Activated CD4-positive, alpha-beta memory T cell treated with anti-CD3 and anti-CD28 coated beads for 36 hours (primary cell): ENCODE data around the gene DNAJB2. TPM values are rescaled to one million over a fixed set of nuclear protein-coding genes. Genes with fewer than 3 reads are reported as not detected.

Experiments used
- CTCF ChIA-PET: fragments of 350-600 bp; sonication (Branson Sonifier 250); formaldehyde crosslinking; loops from one replicate; lab custom pipeline; 2021; ENCODE audit warnings: antibody characterized with exemption, inconsistent platforms; lab: Charles Lee
- POLR2A ChIA-PET: fragments of 350-600 bp; sonication (Branson Sonifier 250); formaldehyde crosslinking; loops from one replicate; lab custom pipeline; 2021; ENCODE audit warnings: antibody characterized with exemption; lab: Charles Lee
- DNase-seq: peaks from one replicate; pipeline ENCODE4 v3.0.0-alpha.2; 2020
- H3K27ac Mint-ChIP-seq: one replicate; pipeline ENCODE4 v1.8.0; 2021; ENCODE audit warnings: mixed read lengths
- H3K27me3 Mint-ChIP-seq: one replicate; pipeline ENCODE4 v1.8.0; 2021; ENCODE audit warnings: mixed read lengths
- H3K36me3 Mint-ChIP-seq: one replicate; pipeline ENCODE4 v1.8.0; 2021; ENCODE audit warnings: mixed read lengths
- H3K4me1 Mint-ChIP-seq: one replicate; pipeline ENCODE4 v1.8.0; 2021; ENCODE audit warnings: low read depth, mixed read lengths
- H3K4me3 Mint-ChIP-seq: one replicate; pipeline ENCODE4 v1.8.0; 2021; ENCODE audit warnings: mild to moderate bottlenecking, mixed read lengths
- H3K9me3 Mint-ChIP-seq: one replicate; pipeline ENCODE4 v1.8.0; 2021; ENCODE audit warnings: mixed read lengths
- intact Hi-C: fragments of 100-400 bp; cut with micrococcal nuclease; formaldehyde crosslinking; loops from one replicate; pipeline ENCODE4 v1.15.1; 2023
- total RNA-seq, 2 experiments: library from RNA; stranded (reverse); gene quantifications; one replicate each; pipeline ENCODE4 v1.2.3, GENCODE V29; 2021

DNAJB2 gene
- total RNA-seq, 2 experiments from 2014 or later = 37.3 to 39.1 TPM

GRCh38 chr2:219273937-219274336 lies 5.2 kb upstream of the DNAJB2 start:
- POLR2A ChIA-PET = no interaction called here

GRCh38 chr2:219274361-219274921 lies 4.7 kb upstream of the DNAJB2 start:
- intact Hi-C loops = no loop called here
- CTCF ChIA-PET = interaction anchor here (0.6 to 14.1 kb wide), 3 partner anchors 13 to 164 kb away, joined by 3 to 252 read pairs (median 5); no protein-coding TSS in a partner anchor
- H3K4me3 Mint-ChIP-seq = no peak overlapping the region
- H3K36me3 Mint-ChIP-seq = no peaks in the 10 kb centered on the region
- POLR2A ChIA-PET = no interaction called here
- no peaks in the 10 kb centered on the region for H3K27me3 Mint-ChIP-seq
- H3K4me1 Mint-ChIP-seq = peaks cover 19% of the 10 kb centered on the region
- H3K9me3 Mint-ChIP-seq = no peaks in the 10 kb centered on the region
- H3K27ac Mint-ChIP-seq = no peak overlapping the region
- DNase-seq = no peak

More at GRCh38 chr2:219273937-219274336, 5.2 kb upstream of the DNAJB2 start:
- H3K9me3 Mint-ChIP-seq = no peaks in the 10 kb centered on the region
- no peaks in the 10 kb centered on the region for H3K27me3 Mint-ChIP-seq
- H3K4me3 Mint-ChIP-seq = no peak overlapping the region
- intact Hi-C loops = no loop called here
- CTCF ChIA-PET = interaction anchor here (1.6 to 14.1 kb wide), 2 partner anchors 13 to 19 kb away, joined by 5 to 252 read pairs; no protein-coding TSS in a partner anchor
- H3K27ac Mint-ChIP-seq = no peak overlapping the region
- H3K36me3 Mint-ChIP-seq = no peaks in the 10 kb centered on the region
- no peak for DNase-seq
- peaks cover 19% of the 10 kb centered on the region for H3K4me1 Mint-ChIP-seq

GRCh38 chr2:219277703-219278654 lies 1.2 kb upstream of the DNAJB2 start:
- peaks cover 16% of the 10 kb centered on the region for H3K36me3 Mint-ChIP-seq
- H3K27me3 Mint-ChIP-seq = no peaks in the 10 kb centered on the region
- peak overlapping the region; percentile 95 for H3K27ac Mint-ChIP-seq
- H3K4me3 Mint-ChIP-seq = peak overlapping the region; percentile 70
- DNase-seq = peak; percentile 86
- intact Hi-C loops = loop anchor here (2.0 kb wide), 2 partner anchors 381 to 1007 kb away; partner anchors contain the start of genes AAMP and PNKD
- CTCF ChIA-PET = interaction anchor here (0.6 to 14.1 kb wide), 25 partner anchors 12 to 298 kb away, joined by 3 to 252 read pairs (median 5); partner anchors contain the start of genes ANKZF1, ATG9A, CNPPD1 and GLB1L
- H3K9me3 Mint-ChIP-seq = no peaks in the 10 kb centered on the region
- peaks cover 42% of the 10 kb centered on the region for H3K4me1 Mint-ChIP-seq
- POLR2A ChIA-PET = interaction anchor here (0.7 to 6.5 kb wide), 11 partner anchors 17 to 110 kb away, joined by 3 to 85 read pairs (median 10); partner anchors contain the start of genes ANKZF1, ATG9A, CNPPD1 and DNPEP

GRCh38 chr2:219278655-219279150 lies 463 bp upstream of the DNAJB2 start:
- H3K9me3 Mint-ChIP-seq = no peaks in the 10 kb centered on the region
- POLR2A ChIA-PET = interaction anchor here (1.0 to 6.5 kb wide), 10 partner anchors 16 to 109 kb away, joined by 3 to 85 read pairs (median 11); partner anchors contain the start of genes ANKZF1, ATG9A, CNPPD1 and DNPEP
- peaks cover 21% of the 10 kb centered on the region for H3K36me3 Mint-ChIP-seq
- intact Hi-C loops = loop anchor here (1.0 to 2.0 kb wide), 13 partner anchors 17 to 1008 kb away; partner anchors contain the start of genes AAMP, ABCB6, ANKZF1 and ATG9A
- H3K27me3 Mint-ChIP-seq = no peaks in the 10 kb centered on the region
- DNase-seq = no peak
- peak overlapping the region; percentile 70 for H3K4me3 Mint-ChIP-seq
- H3K4me1 Mint-ChIP-seq = peaks cover 43% of the 10 kb centered on the region
- CTCF ChIA-PET = interaction anchor here (0.6 to 14.1 kb wide), 23 partner anchors 9 to 299 kb away, joined by 3 to 252 read pairs (median 5); partner anchors contain the start of genes ANKZF1, ATG9A, CNPPD1 and DNPEP
- peak overlapping the region; percentile 95 for H3K27ac Mint-ChIP-seq

GRCh38 chr2:219279916-219280516 lies 850 bp downstream of the DNAJB2 start:
- Mint-ChIP-seq H3K36me3 (peaks cover 24% of the 10 kb centered on the region), H3K27ac (peak overlapping the region; percentile 89), H3K27me3 (no peaks in the 10 kb centered on the region), H3K4me3 (peak overlapping the region; percentile 80), H3K9me3 (no peaks in the 10 kb centered on the region), H3K4me1 (peaks cover 43% of the 10 kb centered on the region)
- intact Hi-C loops = loop anchor here (1.0 to 2.0 kb wide), 13 partner anchors 15 to 1009 kb away; partner anchors contain the start of genes AAMP, ABCB6, ANKZF1 and ATG9A
- ChIA-PET POLR2A (interaction anchor here (0.8 to 6.5 kb wide), 8 partner anchors 15 to 104 kb away, joined by 4 to 85 read pairs (median 14); partner anchors contain the start of genes ANKZF1, ATG9A, CNPPD1 and GLB1L), CTCF (interaction anchor here (0.5 to 14.1 kb wide), 7 partner anchors 13 to 107 kb away, joined by 3 to 252 read pairs (median 19); partner anchors contain the start of genes DNPEP, GLB1L, STK16 and TUBA4A)
- no peak for DNase-seq

GRCh38 chr2:219280651-219281050 lies 1.5 kb downstream of the DNAJB2 start:
- CTCF ChIA-PET = interaction anchor here (0.5 to 14.1 kb wide), 5 partner anchors 13 to 207 kb away, joined by 3 to 252 read pairs (median 19); partner anchors contain the start of genes GLB1L, STK16, TUBA4A and TUBA4B
- intact Hi-C loops = no loop called here
- Mint-ChIP-seq H3K27me3 (no peaks in the 10 kb centered on the region), H3K4me3 (peak overlapping the region; percentile 80), H3K27ac (no peak overlapping the region), H3K36me3 (peaks cover 24% of the 10 kb centered on the region), H3K4me1 (peaks cover 43% of the 10 kb centered on the region), H3K9me3 (no peaks in the 10 kb centered on the region)
- POLR2A ChIA-PET = interaction anchor here (1.9 to 6.5 kb wide), 3 partner anchors 27 to 51 kb away, joined by 6 to 85 read pairs (median 22); partner anchors contain the start of genes ANKZF1, ATG9A, GLB1L and STK16
- DNase-seq = no peak

GRCh38 chr2:219281588-219281987 lies 2.4 kb downstream of the DNAJB2 start:
- Mint-ChIP-seq H3K27ac (no peak overlapping the region), H3K36me3 (peaks cover 27% of the 10 kb centered on the region), H3K9me3 (no peaks in the 10 kb centered on the region), H3K4me1 (peaks cover 43% of the 10 kb centered on the region), H3K27me3 (no peaks in the 10 kb centered on the region), H3K4me3 (no peak overlapping the region)
- no peak for DNase-seq
- intact Hi-C loops = no loop called here
- POLR2A ChIA-PET = interaction anchor here (0.9 to 6.5 kb wide), 3 partner anchors 13 to 52 kb away, joined by 3 to 85 read pairs (median 6); partner anchors contain the start of genes ANKZF1, ATG9A, TUBA4A and TUBA4B
- CTCF ChIA-PET = interaction anchor here (0.7 to 14.1 kb wide), 3 partner anchors 12 to 208 kb away, joined by 3 to 252 read pairs (median 95); partner anchors contain the start of genes TUBA4A and TUBA4B

GRCh38 chr2:219282375-219282774 lies 3.2 kb downstream of the DNAJB2 start:
- ChIA-PET POLR2A (interaction anchor here (0.9 to 6.5 kb wide), 4 partner anchors 12 to 53 kb away, joined by 3 to 85 read pairs (median 10); partner anchors contain the start of genes ANKZF1, ATG9A, TUBA4A and TUBA4B), CTCF (interaction anchor here (0.9 to 14.1 kb wide), 2 partner anchors 11 to 16 kb away, joined by 4 to 252 read pairs; no protein-coding TSS in a partner anchor)
- intact Hi-C loops = no loop called here
- no peaks in the 10 kb centered on the region for H3K9me3 Mint-ChIP-seq
- H3K4me3 Mint-ChIP-seq = no peak overlapping the region
- peaks cover 27% of the 10 kb centered on the region for H3K36me3 Mint-ChIP-seq
- no peak overlapping the region for H3K27ac Mint-ChIP-seq
- no peak for DNase-seq
- no peaks in the 10 kb centered on the region for H3K27me3 Mint-ChIP-seq
- H3K4me1 Mint-ChIP-seq = peaks cover 40% of the 10 kb centered on the region

GRCh38 chr2:219282943-219283581 lies 3.9 kb downstream of the DNAJB2 start:
- Mint-ChIP-seq H3K4me1 (peaks cover 33% of the 10 kb centered on the region), H3K27ac (no peak overlapping the region), H3K4me3 (no peak overlapping the region), H3K9me3 (no peaks in the 10 kb centered on the region), H3K36me3 (peaks cover 27% of the 10 kb centered on the region), H3K27me3 (no peaks in the 10 kb centered on the region)
- intact Hi-C loops = no loop called here
- ChIA-PET CTCF (interaction anchor here (0.9 to 14.1 kb wide), 3 partner anchors 10 to 16 kb away, joined by 3 to 252 read pairs (median 4); no protein-coding TSS in a partner anchor), POLR2A (interaction anchor here (4.0 to 6.5 kb wide), 2 partner anchors 11 to 30 kb away, joined by 13 to 85 read pairs; partner anchors contain the start of genes TUBA4A and TUBA4B)
- DNase-seq = no peak
